ENCODE measurements around the gene PADI4.
"Not testable (repeated sequence)": the region's sequence is repeated elsewhere in the genome, so short reads cannot be mapped to it uniquely, and the experiment has no call there.

The PADI4 gene

DNA sequence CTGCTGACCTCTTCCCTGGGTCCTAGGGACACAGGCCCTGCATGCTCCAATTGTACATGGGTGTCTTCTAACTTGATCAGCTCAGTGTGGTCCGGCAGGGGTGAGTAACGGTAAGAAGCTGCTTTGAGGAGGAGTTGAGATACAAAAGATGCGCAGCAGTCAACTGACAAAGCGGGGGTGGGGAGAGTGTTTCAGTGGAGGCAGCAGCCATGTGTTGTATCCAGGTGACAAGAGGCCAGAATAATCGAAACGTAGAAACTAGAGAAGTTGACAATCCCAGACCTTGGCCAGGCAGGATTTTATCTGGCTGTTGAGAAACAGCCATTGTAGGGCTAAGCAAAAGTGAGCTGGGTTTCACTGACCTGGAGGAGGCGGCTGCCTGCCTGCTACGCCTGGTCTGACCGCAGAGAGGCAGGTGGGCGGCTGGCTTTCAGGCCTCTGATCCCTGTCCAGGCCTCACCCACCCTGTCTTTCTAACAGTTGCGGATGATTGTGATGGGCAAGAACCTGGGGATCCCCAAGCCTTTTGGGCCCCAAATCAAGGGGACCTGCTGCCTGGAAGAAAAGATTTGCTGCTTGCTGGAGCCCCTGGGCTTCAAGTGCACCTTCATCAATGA is 92.8 kb downstream of the PADI4 start:
- DNase-seq: no peak

DNA sequence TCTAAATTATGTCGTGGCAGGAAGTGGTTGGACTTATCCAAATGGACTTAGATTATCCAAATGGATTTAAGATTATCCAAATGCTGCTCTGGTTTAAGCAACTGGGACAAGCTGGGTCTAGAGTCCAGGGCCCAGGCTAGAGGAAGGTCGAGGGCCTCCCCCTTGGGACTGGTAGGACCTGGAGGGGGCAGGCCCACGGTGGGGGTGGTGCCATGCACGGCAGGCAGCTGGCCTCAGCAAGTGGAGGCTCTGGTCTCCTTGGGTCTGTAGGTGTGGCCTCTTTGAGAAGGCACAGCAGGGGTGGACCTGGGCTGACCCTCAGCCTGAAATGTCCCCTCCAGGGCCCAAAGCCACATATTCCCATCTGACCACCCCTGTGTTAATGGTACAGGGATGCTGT is 93.8 kb downstream of the PADI4 start:
- DNase-seq: no peak

DNA sequence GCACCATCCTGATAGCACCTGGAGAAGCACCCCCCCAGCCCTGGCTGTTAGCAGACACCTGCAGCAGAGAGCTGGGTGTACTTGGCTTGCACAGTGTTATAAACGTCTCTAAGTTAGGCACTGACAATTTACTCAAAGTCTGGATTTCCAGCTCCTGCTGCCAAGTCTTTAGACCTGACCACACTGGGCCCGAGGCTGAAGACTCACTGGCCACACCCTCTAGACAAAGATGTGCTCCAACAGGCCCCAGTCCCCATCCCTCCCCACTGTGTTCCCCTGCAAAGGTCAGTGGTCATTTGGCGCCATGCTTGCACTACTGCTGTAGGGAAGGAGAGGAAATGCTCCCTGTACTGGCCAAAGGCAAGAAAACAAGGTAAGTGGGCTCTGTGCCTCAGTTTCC is 95.1 kb downstream of the PADI4 start:
- DNase-seq: no peak

DNA sequence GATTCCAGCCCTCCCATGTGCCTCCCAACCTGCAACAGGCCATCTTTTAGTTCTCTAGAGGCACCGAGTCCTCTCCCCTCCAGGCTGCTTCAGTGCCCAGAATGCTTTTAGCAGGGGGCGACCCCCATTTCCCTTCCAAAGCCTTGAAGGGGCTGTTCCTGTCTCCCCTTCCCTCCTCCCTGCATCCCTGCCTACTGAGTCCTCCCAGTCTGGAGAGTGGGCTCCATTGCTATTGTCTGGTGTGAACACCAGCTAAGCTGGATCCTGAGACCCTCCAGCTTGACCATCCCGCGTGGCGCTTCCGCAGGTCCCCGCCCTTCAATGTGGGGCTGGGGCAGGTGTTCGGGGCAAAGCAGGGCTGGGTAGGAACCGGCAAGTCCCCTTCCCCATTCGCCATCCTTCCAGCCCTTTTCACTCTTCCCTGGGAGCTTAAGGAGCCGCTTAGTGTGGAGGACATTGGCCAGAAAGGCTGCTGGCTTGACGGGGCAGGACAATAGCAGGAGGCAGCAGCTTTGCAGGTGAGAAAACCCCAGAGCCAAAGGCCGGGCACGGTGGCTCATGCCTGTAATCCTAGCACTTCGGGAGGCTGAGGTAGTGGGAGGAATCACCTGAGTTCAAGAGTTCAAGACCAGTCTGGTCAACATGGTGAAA is 96.2 kb downstream of the PADI4 start:
- no peak for DNase-seq

DNA sequence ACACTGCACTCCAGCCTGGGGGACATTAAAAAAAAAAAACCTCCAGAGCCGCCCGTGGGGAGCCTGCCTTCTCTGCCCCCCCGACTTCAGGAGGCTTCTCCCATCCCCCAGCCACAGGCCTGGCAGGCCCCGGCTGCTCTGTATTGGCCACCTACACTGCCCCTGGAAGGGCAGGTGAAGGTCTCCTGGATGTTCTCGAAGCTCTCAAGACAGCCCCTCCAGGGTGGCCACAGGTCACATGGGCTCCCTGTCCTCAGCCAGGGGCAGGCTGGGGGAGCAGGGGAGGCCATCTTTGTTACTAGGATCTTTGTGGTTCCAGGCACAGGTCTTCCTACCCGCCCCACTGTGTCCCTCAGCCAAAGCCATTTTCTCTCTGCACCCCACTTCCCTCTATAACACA is 96.8 kb downstream of the PADI4 start:
- DNase-seq: no peak

DNA sequence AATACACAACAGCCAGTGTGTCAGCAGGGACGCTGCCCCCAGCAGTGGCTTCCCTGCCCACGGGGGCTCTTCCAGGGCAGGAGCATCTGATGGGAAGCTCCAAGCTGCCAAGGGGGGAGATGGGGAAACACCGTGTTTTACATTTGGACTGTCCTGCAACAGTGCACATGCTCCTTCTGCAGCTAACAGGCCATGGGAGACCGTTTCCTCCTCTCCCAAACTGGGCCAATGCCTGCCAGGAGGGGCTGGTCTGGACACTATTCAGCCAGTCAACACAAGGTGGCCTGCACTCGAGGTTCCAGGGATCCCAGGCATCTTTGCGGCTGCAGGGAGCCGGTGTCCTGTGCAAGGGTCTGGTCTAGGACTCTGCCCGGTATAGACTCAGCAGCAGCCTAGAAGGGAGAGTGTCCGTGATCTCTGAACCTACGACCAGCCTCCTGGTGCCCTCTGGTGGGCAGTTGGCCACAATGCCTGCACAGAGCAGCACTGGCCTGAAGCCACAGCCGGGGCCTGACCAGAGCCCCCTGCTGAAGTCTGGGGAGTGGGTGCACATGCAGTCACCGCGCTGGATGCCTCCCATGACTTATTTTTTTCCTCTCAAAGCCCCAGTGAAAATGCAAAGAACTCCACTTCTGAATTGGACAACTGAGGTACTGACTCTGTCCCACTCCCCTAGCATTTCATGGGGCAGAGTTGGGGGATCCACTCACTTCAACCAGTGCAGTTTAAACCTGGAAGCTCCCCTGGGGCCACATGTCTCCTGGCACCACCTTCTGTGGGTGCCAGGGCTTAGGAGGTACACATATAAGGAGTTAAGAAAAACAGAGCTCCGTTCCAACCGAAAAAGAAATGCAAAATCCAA is 98.1 kb downstream of the PADI4 start:
- DNase-seq: peak; percentile 30

DNA sequence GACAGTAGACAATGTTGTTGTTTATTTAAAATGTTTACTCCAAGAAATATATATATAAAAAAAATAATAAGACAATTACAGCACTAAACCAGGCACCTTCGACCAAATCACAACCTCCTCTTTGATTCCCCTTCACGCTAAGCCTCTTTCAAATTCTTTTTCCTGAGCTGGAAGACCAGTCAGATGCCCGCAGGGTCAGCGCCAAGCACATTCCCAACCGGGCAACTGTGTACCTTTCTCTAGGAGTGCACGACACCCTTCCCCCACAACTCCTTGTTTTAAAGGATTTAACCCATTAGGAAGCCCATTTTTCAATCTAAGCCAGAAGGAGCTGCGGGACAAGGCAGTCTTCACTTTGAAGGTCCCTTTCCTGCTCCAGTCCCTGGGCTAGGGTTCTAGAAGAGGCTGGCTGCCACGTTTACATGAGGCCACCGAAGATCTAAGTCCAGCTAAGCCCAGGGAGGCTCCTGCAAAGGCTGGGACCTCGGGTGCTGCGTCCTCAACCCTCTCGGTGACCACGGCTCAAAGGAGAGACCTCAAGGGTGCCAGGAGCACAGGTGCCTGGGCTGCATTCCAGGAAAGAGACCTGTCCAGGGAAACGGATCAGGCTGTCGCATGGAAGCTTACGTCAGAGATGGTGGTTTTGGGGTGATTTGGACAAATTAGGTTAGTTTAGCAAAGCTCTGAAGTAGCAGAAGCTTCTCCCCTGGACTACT is 98.9 kb downstream of the PADI4 start:
- not testable (repeated sequence) for DNase-seq

DNA sequence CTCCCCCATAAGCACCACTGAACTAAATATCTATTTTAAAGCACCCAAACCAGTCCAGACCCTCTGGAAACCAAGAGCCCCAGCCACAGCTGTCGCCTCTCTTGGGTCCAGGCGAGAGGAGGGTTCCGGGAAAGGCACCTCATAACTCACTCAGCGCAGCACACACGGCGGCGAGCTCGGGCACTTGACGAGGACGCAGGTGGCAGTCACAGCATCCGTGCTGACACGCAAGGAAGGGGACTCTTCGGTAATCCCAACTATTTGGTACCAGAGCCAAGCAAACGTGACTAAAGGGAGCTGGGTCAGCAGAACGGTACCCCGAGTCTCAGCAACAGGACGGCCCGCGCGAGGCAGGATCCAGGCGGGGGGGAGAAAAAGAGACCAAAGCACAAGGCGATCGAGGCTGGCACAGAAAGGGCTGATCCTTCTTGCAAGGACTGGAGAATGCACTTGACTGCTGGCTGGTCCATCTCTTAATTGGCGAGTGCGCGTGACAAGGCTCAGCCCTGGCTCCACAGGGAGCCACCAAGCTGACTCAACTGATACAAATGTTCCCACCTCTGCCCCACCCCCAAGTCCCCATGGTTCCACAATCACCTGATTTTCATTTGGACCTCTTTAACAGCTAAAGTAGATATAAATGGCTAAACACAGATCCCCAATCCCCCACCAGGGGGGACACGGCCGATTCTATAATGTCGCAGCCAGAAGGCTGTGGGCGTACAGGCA is 100.0 kb downstream of the PADI4 start:
- DNase-seq: not testable (repeated sequence)

DNA sequence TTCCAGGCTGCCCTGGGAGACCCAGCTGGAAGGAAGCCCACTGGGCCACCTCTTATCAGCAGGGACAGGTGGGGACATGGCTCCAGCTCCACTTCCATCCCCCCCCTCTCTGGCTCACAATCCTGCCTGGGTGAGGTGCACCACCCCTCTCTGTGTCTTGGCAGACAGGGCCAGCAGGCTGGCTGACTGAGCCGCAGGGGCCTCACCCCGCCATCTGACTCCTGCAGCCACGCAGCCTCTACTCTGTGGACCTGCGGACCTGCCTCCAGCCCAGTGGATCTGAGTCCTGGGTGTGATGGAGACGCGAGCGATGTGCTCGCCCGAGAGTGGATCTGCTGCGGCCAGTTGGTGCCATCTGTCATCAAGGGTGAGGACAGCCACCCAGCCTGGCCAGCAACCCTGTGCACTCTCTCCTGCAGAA is 101.4 kb downstream of the PADI4 start:
- no peak for DNase-seq

DNA sequence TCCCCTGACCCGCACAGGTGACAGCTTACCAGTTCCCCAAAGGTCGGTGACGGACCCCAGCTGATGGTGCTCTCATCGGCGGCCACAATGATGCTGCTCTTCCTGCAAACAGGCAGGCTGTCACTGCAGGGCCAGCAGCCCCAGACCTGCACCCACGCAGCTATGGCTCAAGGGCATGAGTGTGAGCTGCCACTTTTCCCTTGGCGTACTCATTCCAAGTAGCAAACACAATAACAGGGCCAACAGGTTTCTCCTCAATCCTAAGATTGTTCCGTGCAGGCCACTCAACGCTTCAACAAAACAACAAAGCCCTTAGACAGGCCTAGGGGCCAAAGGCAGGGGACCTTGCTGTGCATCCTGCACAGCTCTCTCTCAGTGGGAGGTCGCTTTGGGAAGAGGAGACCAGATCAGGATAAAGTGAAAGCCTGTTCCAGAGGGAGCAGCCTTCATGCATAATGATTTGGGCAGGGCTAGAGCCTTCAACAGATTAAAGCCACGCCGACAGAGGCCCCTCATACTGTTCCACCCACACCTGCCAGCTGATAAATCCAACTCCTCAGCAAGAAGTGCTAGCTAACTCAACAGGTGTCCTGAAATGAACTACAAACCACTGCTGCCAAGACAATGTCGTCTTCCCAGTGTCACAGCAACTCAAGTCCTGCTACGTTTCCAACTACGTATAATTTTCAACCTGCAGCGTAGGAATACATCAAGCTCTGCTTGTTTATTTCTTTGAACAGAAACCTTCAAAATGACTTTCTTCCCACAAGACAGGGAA is 104.3 kb downstream of the PADI4 start:
- no peak for DNase-seq

Data from activated naive CD4-positive, alpha-beta T cell treated with Interleukin-2 at 50 U/mL for 16 hours (primary cell).